Tibial nerve (tissue), 4 donors: ENCODE measurements around the gene SETX. TPM values are rescaled to one million over a fixed set of nuclear protein-coding genes. Genes with fewer than 3 reads are reported as not detected.
A peak's percentile ranks its signal among the peaks of the same experiment; 100 is the strongest.
"Not testable (repeated sequence)": the region's sequence is repeated elsewhere in the genome, so short reads cannot be mapped to it uniquely, and the experiment has no call there.

Source experiments
- DNase-seq, 2 donors: peaks; one replicate each; pipeline ENCODE4 v3.0.0-alpha.2; 2019; ENCODE audit warnings: low spot score in 2 of 2
- H3K27ac ChIP-seq, 4 donors: fragments of 200-600 bp; sonication (generic) in 3 of 4; one replicate each; pipeline ENCODE4 v1.5.1; 2017 to 2019; ENCODE audit warnings: mild to moderate bottlenecking in 1 of 4
- H3K27me3 ChIP-seq, 2 donors: fragments of 200-600 bp; sonication (generic) in 1 of 2; one replicate each; pipeline versions ENCODE4 v1.5.1 to v1.6.0; 2017 to 2019
- H3K36me3 ChIP-seq, 3 donors: fragments of 200-600 bp; sonication (generic); one replicate each; pipeline ENCODE4 v1.5.1; 2018 to 2019
- H3K4me1 ChIP-seq, 4 donors: fragments of 200-600 bp; sonication (generic) in 3 of 4; one replicate each; pipeline ENCODE4 v1.5.1; 2017 to 2019
- H3K4me3 ChIP-seq, 4 donors: fragments of 200-600 bp; sonication (generic) in 3 of 4; one replicate each; pipeline ENCODE4 v1.5.1; 2017 to 2019; ENCODE audit warnings: mild to moderate bottlenecking in 1 of 4, moderate library complexity in 1 of 4
- H3K9me3 ChIP-seq, 4 donors: fragments of 200-600 bp; sonication (generic) in 3 of 4; one replicate each; pipeline ENCODE4 v1.5.1; 2017 to 2019
- CTCF ChIP-seq, 5 experiments: fragments of 200-600 bp in 3 of 5; fragments of 450-650 bp in 2 of 5; sonication (generic) in 3 of 5; IDR thresholded peaks; one replicate each; pipeline ENCODE4 v1.5.1; 2016 to 2019; ENCODE audit warnings: antibody characterized with exemption in 5 of 5, mild to moderate bottlenecking in 3 of 5, moderate library complexity in 2 of 5
- EP300 ChIP-seq, 2 donors: sonication (generic); formaldehyde crosslinking; IDR thresholded peaks; one replicate each; pipeline ENCODE4 v1.6.1; 2017; ENCODE audit warnings: antibody characterized with exemption in 2 of 2, mild to moderate bottlenecking in 1 of 2
- POLR2A ChIP-seq, 2 donors: fragments of 450-650 bp; IDR thresholded peaks; one replicate each; pipeline ENCODE4 v1.6.1; 2017; ENCODE audit warnings: antibody characterized with exemption in 2 of 2, mild to moderate bottlenecking in 2 of 2, moderate library complexity in 2 of 2
- WGBS, 2 donors: methylation state at CpG; one replicate each; pipeline ENCODE4 v1.1.5; 2018; 5-methylcytosine and 5-hydroxymethylcytosine counted together
- total RNA-seq, 4 donors: library from RNA; depleted of rRNA; stranded (reverse); fragments of >200 nt; gene quantifications; one replicate each; pipeline ENCODE4 v1.1.0, GENCODE V29; 2016

The SETX gene
- total RNA-seq, 4 donors from 2014 or later: 64.0 to 73.9 (median 65.1) TPM

- DNase-seq: no peak
- Histone ChIP-seq H3K4me1 (no peaks in the 10 kb centered on the region), H3K36me3 (peaks cover 0 to 96% (median 11%) of the 10 kb centered on the region in 3 donors), H3K27ac (peak overlapping the region in 2 of 4 donors; percentile 11 to 38), H3K9me3 (no peaks in the 10 kb centered on the region), H3K27me3 (no peaks in the 10 kb centered on the region), H3K4me3 (no peak overlapping the region)
- WGBS, 2 donors: 87 to 88% methylated on average over 9 of the region's 9 CpGs
- TF ChIP-seq CTCF (IDR thresholded peaks at IDR 0.05): no peak
- TF ChIP-seq EP300 (IDR thresholded peaks at IDR 0.05): no peak
- TF ChIP-seq POLR2A (IDR thresholded peaks at IDR 0.05): no peak
Observed at GRCh38 chr9:132381966-132382541, 27.3 kb upstream of the SETX start.

GRCh38 chr9:132378416-132378815, 23.6 kb upstream of the SETX start:
- WGBS, 2 donors: 92 to 93% methylated on average over 3 of the region's 3 CpGs
- H3K36me3 ChIP-seq: peaks cover 0 to 88% (median 3%) of the 10 kb centered on the region in 3 donors
- H3K9me3 ChIP-seq, H3K27me3 ChIP-seq, H3K27ac ChIP-seq, DNase-seq, H3K4me1 ChIP-seq, H3K4me3 ChIP-seq: not testable (repeated sequence)

GRCh38 chr9:132377769-132378168, 23.0 kb upstream of the SETX start:
- peaks cover 0 to 83% (median 3%) of the 10 kb centered on the region in 3 donors for H3K36me3 ChIP-seq
- H3K27ac ChIP-seq, H3K9me3 ChIP-seq, H3K27me3 ChIP-seq, DNase-seq, H3K4me1 ChIP-seq, H3K4me3 ChIP-seq: not testable (repeated sequence)
- WGBS, 2 donors: 77 to 92% methylated on average over 2 of the region's 2 CpGs

GRCh38 chr9:132372177-132373095, 17.6 kb upstream of the SETX start:
- Histone ChIP-seq H3K36me3 (peaks cover 0 to 35% (median 0%) of the 10 kb centered on the region in 3 donors), H3K27ac (peak overlapping the region; percentile 22 to 77 (median 56)), H3K9me3 (no peaks in the 10 kb centered on the region), H3K4me3 (no peak overlapping the region), H3K27me3 (no peaks in the 10 kb centered on the region), H3K4me1 (no peaks in the 10 kb centered on the region)
- WGBS, 2 donors: 68 to 69% methylated on average over 14 of the region's 14 CpGs
- TF ChIP-seq POLR2A (IDR thresholded peaks at IDR 0.05) (no peak), EP300 (IDR thresholded peaks at IDR 0.05) (peak; percentile 73 to 79), CTCF (IDR thresholded peaks at IDR 0.05) (no peak)
- DNase-seq: peak; percentile 17 to 55

DNA sequence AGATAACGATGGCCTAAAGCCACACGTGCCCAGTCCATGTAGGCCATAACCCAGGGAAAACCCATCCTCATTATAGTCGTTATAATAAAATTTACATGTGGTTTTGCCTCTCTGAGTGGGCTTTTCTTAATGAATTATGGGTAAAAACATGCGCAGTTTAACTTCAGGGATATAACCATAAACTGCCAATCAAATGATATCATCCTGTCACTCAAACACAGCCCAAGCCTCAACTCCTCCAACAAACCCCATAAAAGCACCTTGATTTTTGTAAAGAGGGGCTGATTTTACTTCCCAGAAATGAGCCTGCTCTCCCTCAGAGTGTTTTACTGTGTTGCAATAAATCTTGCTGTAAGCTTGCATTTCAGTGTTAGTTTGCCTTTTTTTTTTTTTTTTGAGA, 15.8 kb upstream of the SETX start:
- DNase-seq: no peak
- no peaks in the 10 kb centered on the region for H3K9me3 ChIP-seq
- peaks cover 0 to 18% (median 0%) of the 10 kb centered on the region in 3 donors for H3K36me3 ChIP-seq
- 73 to 75% methylated on average over 4 of the region's 4 CpGs for WGBS, 2 donors
- H3K27ac ChIP-seq: no peak overlapping the region
- TF ChIP-seq EP300 (IDR thresholded peaks at IDR 0.05): no peak
- no peaks in the 10 kb centered on the region for H3K4me1 ChIP-seq
- H3K4me3 ChIP-seq: no peak overlapping the region
- no peaks in the 10 kb centered on the region for H3K27me3 ChIP-seq

- WGBS, 2 donors: 78 to 91% methylated on average over 4 of the region's 4 CpGs
- H3K36me3 ChIP-seq: peaks cover 0 to 6% (median 0%) of the 10 kb centered on the region in 3 donors
- H3K27me3 ChIP-seq: no peaks in the 10 kb centered on the region
- no peak for TF ChIP-seq EP300 (IDR thresholded peaks at IDR 0.05)
- TF ChIP-seq CTCF (IDR thresholded peaks at IDR 0.05): no peak
- no peak for TF ChIP-seq POLR2A (IDR thresholded peaks at IDR 0.05)
- no peak overlapping the region for H3K27ac ChIP-seq
- H3K9me3 ChIP-seq: no peaks in the 10 kb centered on the region
- H3K4me1 ChIP-seq: no peaks in the 10 kb centered on the region
- H3K4me3 ChIP-seq: no peak overlapping the region
- DNase-seq: no peak
Observed at GRCh38 chr9:132369421-132369820, 14.6 kb upstream of the SETX start.
